IPS DF 6.9 (cell line): ENCODE measurements around the gene PAK1IP1.
"Not testable (repeated sequence)": the region's sequence is repeated elsewhere in the genome, so short reads cannot be mapped to it uniquely, and the experiment has no call there.

Source experiments
- DNase-seq: peaks from one replicate; pipeline ENCODE4 v3.0.0-alpha.2; 2013; ENCODE audit warnings: low read depth, low spot score
- H3K27ac ChIP-seq: one replicate; pipeline ENCODE4 v1.5.1; 2013; ENCODE audit warnings: low read length, control low read depth
- H3K27me3 ChIP-seq: 2 replicates; pipeline ENCODE4 v1.6.1; 2013; ENCODE audit warnings: mild to moderate bottlenecking, low read length; ENCODE audit not compliant: control insufficient read depth, insufficient read depth
- H3K36me3 ChIP-seq: 2 replicates; pipeline ENCODE4 v1.6.1; 2013; ENCODE audit warnings: low read length; ENCODE audit not compliant: control insufficient read depth, insufficient read depth
- H3K4me1 ChIP-seq: 2 replicates; pipeline ENCODE4 v1.6.1; 2013; ENCODE audit warnings: low read length; ENCODE audit not compliant: control insufficient read depth, insufficient read depth
- H3K4me3 ChIP-seq: 2 replicates; pipeline ENCODE4 v1.5.1; 2013; ENCODE audit warnings: mild to moderate bottlenecking, low read length
- H3K9me3 ChIP-seq: 2 replicates; pipeline ENCODE4 v1.6.1; 2013; ENCODE audit warnings: low read length, inconsistent platforms; ENCODE audit not compliant: control insufficient read depth, insufficient read depth
- WGBS: extraction: QIAGEN DNeasy Blood & Tissue Kit; methylation state at CpG from one replicate; pipeline ENCODE4 v1.1.7; 2013; ENCODE audit warnings: mixed read lengths, missing lambda C conversion rate; ENCODE audit not compliant: insufficient read length, insufficient coverage; 5-methylcytosine and 5-hydroxymethylcytosine counted together

PAK1IP1 gene

GRCh38 chr6:10722820-10723566 is 28.2 kb downstream of the PAK1IP1 start, which contains the start of gene TMEM14C:
Gene TMEM14C (plus strand): TSS chr6:10723070. CDS start chr6:10724614, 1,544 bp downstream.
- Histone ChIP-seq H3K4me3 (peak within 1 kb of the TSS; percentile 53; the same call in 1 of the 2 replicates), H3K9me3 (peaks cover 2% of the 10 kb centered on the region; the same call in 1 of the 2 replicates), H3K27me3 (no peaks in the 10 kb centered on the region), H3K27ac (no peak within 1 kb of the TSS), H3K4me1 (peaks cover 2% of the 10 kb centered on the region; the same call in 1 of the 2 replicates), H3K36me3 (peaks cover 5% of the 10 kb centered on the region)
- DNase-seq: peak; percentile 95
- no CpG with 5 or more reads among the region's 55 CpGs for WGBS

GRCh38 chr6:10723567-10723881 is 28.8 kb downstream of the PAK1IP1 start:
- H3K27me3 ChIP-seq: no peaks in the 10 kb centered on the region
- peaks cover 7% of the 10 kb centered on the region for H3K36me3 ChIP-seq
- no peak for DNase-seq
- WGBS: no CpG with 5 or more reads among the region's 7 CpGs
- no peaks in the 10 kb centered on the region; the same call in 1 of the 2 replicates for H3K9me3 ChIP-seq
- H3K4me1 ChIP-seq: peaks cover 2% of the 10 kb centered on the region; the same call in 1 of the 2 replicates
- peak overlapping the region; percentile 53; the same call in 1 of the 2 replicates for H3K4me3 ChIP-seq
- no peak overlapping the region for H3K27ac ChIP-seq

- Histone ChIP-seq H3K4me1 (peaks cover 2% of the 10 kb centered on the region; the same call in 1 of the 2 replicates), H3K36me3 (peaks cover 6% of the 10 kb centered on the region), H3K9me3 (no peaks in the 10 kb centered on the region), H3K27me3 (no peaks in the 10 kb centered on the region), H3K27ac (no peak overlapping the region), H3K4me3 (no peak overlapping the region)
- no CpG with 5 or more reads among the region's 6 CpGs for WGBS
- DNase-seq: no peak
Measured at GRCh38 chr6:10725044-10725443, 30.3 kb downstream of the PAK1IP1 start.

- H3K36me3 ChIP-seq: peaks cover 7% of the 10 kb centered on the region; the same call in 1 of the 2 replicates
- H3K27ac ChIP-seq: no peak overlapping the region
- no peaks in the 10 kb centered on the region for H3K27me3 ChIP-seq
- H3K9me3 ChIP-seq: no peaks in the 10 kb centered on the region
- no CpG with 5 or more reads among the region's 9 CpGs for WGBS
- H3K4me3 ChIP-seq: no peak overlapping the region
- no peak for DNase-seq
- H3K4me1 ChIP-seq: peaks cover 2% of the 10 kb centered on the region; the same call in 1 of the 2 replicates
Measured at GRCh38 chr6:10725716-10726115, 30.9 kb downstream of the PAK1IP1 start.

- Histone ChIP-seq H3K4me3 (no peak overlapping the region), H3K9me3 (no peaks in the 10 kb centered on the region), H3K4me1 (no peaks in the 10 kb centered on the region), H3K27ac (no peak overlapping the region), H3K36me3 (peaks cover 5% of the 10 kb centered on the region; the same call in 1 of the 2 replicates), H3K27me3 (no peaks in the 10 kb centered on the region)
- DNase-seq: no peak
- no CpG with 5 or more reads among the region's 3 CpGs for WGBS
Measured at GRCh38 chr6:10730254-10730653, 35.5 kb downstream of the PAK1IP1 start.

- H3K27ac ChIP-seq: no peak overlapping the region
- H3K4me3 ChIP-seq: no peak overlapping the region
- peaks cover 4% of the 10 kb centered on the region; the same call in 1 of the 2 replicates for H3K36me3 ChIP-seq
- no peaks in the 10 kb centered on the region for H3K9me3 ChIP-seq
- DNase-seq: no peak
- no peaks in the 10 kb centered on the region for H3K4me1 ChIP-seq
- no peaks in the 10 kb centered on the region for H3K27me3 ChIP-seq
- no CpG with 5 or more reads among the region's 17 CpGs for WGBS
Measured at GRCh38 chr6:10733151-10733715, 38.5 kb downstream of the PAK1IP1 start.

GRCh38 chr6:10733863-10734262 is 39.1 kb downstream of the PAK1IP1 start:
- no peak overlapping the region for H3K4me3 ChIP-seq
- WGBS: no CpG with 5 or more reads among the region's 3 CpGs
- no peaks in the 10 kb centered on the region for H3K27me3 ChIP-seq
- no peak for DNase-seq
- H3K36me3 ChIP-seq: peaks cover 3% of the 10 kb centered on the region; the same call in 1 of the 2 replicates
- H3K27ac ChIP-seq: no peak overlapping the region
- H3K4me1 ChIP-seq: no peaks in the 10 kb centered on the region
- no peaks in the 10 kb centered on the region for H3K9me3 ChIP-seq

GRCh38 chr6:10736731-10737130 is 42.0 kb downstream of the PAK1IP1 start:
- H3K27me3 ChIP-seq: no peaks in the 10 kb centered on the region
- no peaks in the 10 kb centered on the region for H3K9me3 ChIP-seq
- no peaks in the 10 kb centered on the region for H3K4me1 ChIP-seq
- no peaks in the 10 kb centered on the region; the same call in 1 of the 2 replicates for H3K36me3 ChIP-seq
- H3K27ac ChIP-seq: no peak overlapping the region
- no peak for DNase-seq
- WGBS: no CpG with 5 or more reads among the region's 2 CpGs
- H3K4me3 ChIP-seq: no peak overlapping the region

- H3K36me3 ChIP-seq: no peaks in the 10 kb centered on the region
- DNase-seq: no peak
- no peaks in the 10 kb centered on the region for H3K27me3 ChIP-seq
- no peak overlapping the region for H3K27ac ChIP-seq
- no peaks in the 10 kb centered on the region for H3K4me1 ChIP-seq
- no peak overlapping the region for H3K4me3 ChIP-seq
- no peaks in the 10 kb centered on the region for H3K9me3 ChIP-seq
Measured at GRCh38 chr6:10740061-10740460, 45.3 kb downstream of the PAK1IP1 start.

GRCh38 chr6:10741643-10742042 is 46.9 kb downstream of the PAK1IP1 start:
- H3K27ac ChIP-seq, H3K4me3 ChIP-seq, H3K9me3 ChIP-seq, H3K4me1 ChIP-seq, H3K27me3 ChIP-seq, H3K36me3 ChIP-seq, DNase-seq: not testable (repeated sequence)
- no CpG with 5 or more reads among the region's 4 CpGs for WGBS
